SK-N-SH (cell line): ENCODE results near the gene GTF2A1L. TPM values are rescaled to one million over a fixed set of nuclear protein-coding genes. Genes with fewer than 3 reads are reported as not detected.

Experiments used
- CTCF ChIA-PET: fragments of 300-600, 350-600 bp; formaldehyde crosslinking; extraction: SDS; loops from one replicate; lab custom pipeline; 2021; lab: Yijun Ruan, JAX
- POLR2A ChIA-PET: fragments of 350-600 bp; sonication (Branson Sonifier 250); formaldehyde crosslinking; extraction: SDS; loops from one replicate; lab custom pipeline; 2020; ENCODE audit warnings: antibody characterized with exemption, inconsistent platforms; lab: Yijun Ruan, JAX
- DNase-seq: peaks from one replicate; pipeline ENCODE4 v3.0.0; 2012
- H2AFZ ChIP-seq: fragments of 200-600 bp; sonication (generic); 2 replicates; pipeline ENCODE4 v1.8.1; 2016; ENCODE audit warnings: antibody characterized with exemption, mild to moderate bottlenecking, low read depth
- H3F3A ChIP-seq: fragments of 200-600 bp; sonication (generic); replicated peaks from 2 replicates; pipeline ENCODE3; 2016; ENCODE audit warnings: antibody characterized with exemption, mild to moderate bottlenecking; ENCODE audit not compliant: insufficient read depth
- H3K27ac ChIP-seq, 2 experiments: fragments of 200-500 bp in 1 of 2; fragments of 200-600 bp in 1 of 2; sonication (Bioruptor generic) in 1 of 2; sonication (generic), shearing (Covaris generic) in 1 of 2; 2 replicates each; pipeline versions ENCODE4 v1.5.1 to v1.6.1; 2014 to 2016; ENCODE audit warnings: low read depth in 2 of 2, inconsistent platforms in 1 of 2, low read length in 1 of 2, mild to moderate bottlenecking in 1 of 2, mixed read lengths in 1 of 2
- H3K27me3 ChIP-seq: fragments of 200-600 bp; sonication (generic), shearing (Covaris generic); 2 replicates; pipeline ENCODE4 v1.6.1; 2016; ENCODE audit warnings: mixed run types; ENCODE audit not compliant: insufficient read depth
- H3K36me3 ChIP-seq, 2 experiments: fragments of 200-500 bp in 1 of 2; fragments of 200-600 bp in 1 of 2; sonication (Bioruptor generic) in 1 of 2; sonication (generic) in 1 of 2; replicated peaks in 1 of 2; 2 replicates each; pipeline versions ENCODE3 to v1.5.1; 2014 to 2016; ENCODE audit warnings: low read length in 1 of 2, mild to moderate bottlenecking in 1 of 2; ENCODE audit not compliant: insufficient read depth in 2 of 2, control insufficient read depth in 1 of 2
- H3K4me1 ChIP-seq, 2 experiments: fragments of 200-500 bp in 1 of 2; fragments of 200-600 bp in 1 of 2; sonication (Bioruptor generic) in 1 of 2; sonication (generic), shearing (Covaris generic) in 1 of 2; 2 replicates each; pipeline versions ENCODE4 v1.5.1 to v1.6.1; 2014 to 2016; ENCODE audit warnings: low read depth in 1 of 2, low read length in 1 of 2, mixed run types in 1 of 2; ENCODE audit not compliant: insufficient read depth in 2 of 2, control insufficient read depth in 1 of 2
- H3K4me2 ChIP-seq: fragments of 200-600 bp; sonication (generic), shearing (Covaris generic); 2 replicates; pipeline ENCODE4 v1.6.1; 2017; ENCODE audit warnings: mixed run types
- H3K4me3 ChIP-seq, 2 experiments: fragments of 200-500 bp in 1 of 2; fragments of 200-600 bp in 1 of 2; sonication (Bioruptor generic) in 1 of 2; sonication (generic), shearing (Covaris generic) in 1 of 2; 2 replicates each; pipeline versions ENCODE4 v1.5.1 to v1.8.1; 2014 to 2016; ENCODE audit warnings: low read depth in 2 of 2, inconsistent platforms in 1 of 2, low read length in 1 of 2, mild to moderate bottlenecking in 1 of 2, mixed read lengths in 1 of 2, moderate library complexity in 1 of 2
- H3K79me2 ChIP-seq: fragments of 200-600 bp; sonication (generic); 2 replicates; pipeline ENCODE4 v1.8.1; 2017; ENCODE audit warnings: mild to moderate bottlenecking; ENCODE audit not compliant: insufficient read depth
- H3K9ac ChIP-seq: fragments of 200-600 bp; sonication (generic); 2 replicates; pipeline ENCODE4 v1.6.1; 2017; ENCODE audit warnings: mixed run types
- H3K9me2 ChIP-seq: fragments of 200-600 bp; sonication (generic); 2 replicates; pipeline ENCODE4 v1.6.1; 2017; ENCODE audit warnings: mixed run types
- H3K9me3 ChIP-seq: fragments of 200-600 bp; sonication (generic); 2 replicates; pipeline ENCODE4 v1.6.1; 2017; ENCODE audit warnings: mixed run types, mild to moderate bottlenecking, moderate library complexity
- H4K20me1 ChIP-seq: fragments of 200-600 bp; sonication (generic); 2 replicates; pipeline ENCODE4 v1.6.1; 2017; ENCODE audit warnings: mild to moderate bottlenecking, mixed run types; ENCODE audit not compliant: insufficient read depth
- CTCF ChIP-seq: fragments of 200-600 bp; sonication (generic); IDR thresholded peaks from 2 replicates; pipeline ENCODE4 v1.6.1; 2017; ENCODE audit warnings: antibody characterized with exemption, mild to moderate bottlenecking, moderate library complexity
- ELF1 ChIP-seq: IDR thresholded peaks from 2 replicates; pipeline ENCODE4 v1.4.0; 2012
- FOXM1 ChIP-seq: IDR thresholded peaks from 2 replicates; pipeline ENCODE4 v1.4.0; 2012; ENCODE audit warnings: low read depth, mild to moderate bottlenecking
- GABPA ChIP-seq: IDR thresholded peaks from 2 replicates; pipeline ENCODE4 v1.4.0; 2012; ENCODE audit warnings: low read depth, mild to moderate bottlenecking
- RAD21 ChIP-seq: IDR thresholded peaks from 2 replicates; pipeline ENCODE4 v1.6.1; 2012; ENCODE audit warnings: mild to moderate bottlenecking, low read length
- RCOR1 ChIP-seq: fragments of 150-350 bp; IDR thresholded peaks from 2 replicates; pipeline ENCODE4 v1.6.1; 2017; ENCODE audit warnings: antibody characterized with exemption, low read length
- REST ChIP-seq: IDR thresholded peaks from 2 replicates; pipeline ENCODE4 v1.6.1; 2012; ENCODE audit warnings: mild to moderate bottlenecking, low read depth, low read length, moderate library complexity
- RFX5 ChIP-seq: IDR thresholded peaks from 2 replicates; pipeline ENCODE4 v1.6.1; 2012; ENCODE audit warnings: mild to moderate bottlenecking, improper control_type of control experiment, low read length
- SMC3 ChIP-seq: IDR thresholded peaks from 2 replicates; pipeline ENCODE4 v1.6.1; 2012; ENCODE audit warnings: low read depth, low read length, improper control_type of control experiment
- TAF1 ChIP-seq: IDR thresholded peaks from 2 replicates; pipeline ENCODE4 v1.6.1; 2012; ENCODE audit warnings: low read depth, mild to moderate bottlenecking, low read length, moderate library complexity, borderline replicate concordance
- TEAD4 ChIP-seq: IDR thresholded peaks from 2 replicates; pipeline ENCODE4 v1.4.0; 2012; ENCODE audit warnings: mild to moderate bottlenecking, borderline replicate concordance; ENCODE audit not compliant: insufficient read depth
- ZBTB33 ChIP-seq: IDR thresholded peaks from 2 replicates; pipeline ENCODE4 v1.4.0; 2012; ENCODE audit warnings: low read depth, borderline replicate concordance
- WGBS: methylation state at CpG from one replicate; pipeline ENCODE4 v1.1.6; 2017; ENCODE audit warnings: low lambda C conversion rate; 5-methylcytosine and 5-hydroxymethylcytosine counted together
- polyA plus RNA-seq, 3 experiments: library from polyadenylated mRNA; depleted of rRNA; stranded (reverse); fragments of >200 nt; gene quantifications; 2 replicates each; pipeline ENCODE4 v1.2.3, GENCODE V29; 2012

The GTF2A1L gene
- polyA plus RNA-seq, 1 of the 3 experiments (the other 2 are of a cell fraction): 0.36 TPM

GRCh38 chr2:48589170-48589767 is 28.4 kb upstream of the GTF2A1L start:
- Histone ChIP-seq H3K9me3 (no peaks in the 10 kb centered on the region), H3K27me3 (no peaks in the 10 kb centered on the region), H4K20me1 (no peaks in the 10 kb centered on the region), H3F3A (no peaks in the 10 kb centered on the region), H3K9ac (no peak overlapping the region), H2AFZ (no peak overlapping the region), H3K9me2 (no peaks in the 10 kb centered on the region), H3K27ac (no peak overlapping the region), H3K36me3 (no peaks in the 10 kb centered on the region), H3K4me1 (no peaks in the 10 kb centered on the region), H3K4me3 (no peak overlapping the region), H3K4me2 (no peak overlapping the region), H3K79me2 (no peaks in the 10 kb centered on the region)
- 10% methylated on average over 5 of the region's 5 CpGs for WGBS
- TF ChIP-seq ELF1 (no peak), CTCF (peak; percentile 93), SMC3 (peak; percentile 73), GABPA (no peak), TEAD4 (no peak), RFX5 (peak; percentile 49; the same call in 1 of the 2 replicates), REST (peak; percentile 45; the same call in 1 of the 2 replicates), FOXM1 (no peak), RAD21 (peak; percentile 89), TAF1 (no peak)
- CTCF ChIA-PET: interaction anchor here (0.6 to 2.9 kb wide), 17 partner anchors 9 to 853 kb away, joined by 3 to 16 read pairs (median 4); no protein-coding TSS in a partner anchor
- peak; percentile 58 for DNase-seq
- POLR2A ChIA-PET: no interaction called here

GRCh38 chr2:48590017-48590416 is 27.6 kb upstream of the GTF2A1L start:
- WGBS: 70% methylated on average over 1 of the region's 1 CpG
- no peak overlapping the region for H3K4me3 ChIP-seq
- H4K20me1 ChIP-seq: no peaks in the 10 kb centered on the region
- no peak for DNase-seq
- no peaks in the 10 kb centered on the region for H3K27me3 ChIP-seq
- H3K4me1 ChIP-seq: no peaks in the 10 kb centered on the region
- no peak overlapping the region for H3K4me2 ChIP-seq
- no peak overlapping the region for H2AFZ ChIP-seq
- H3K9me3 ChIP-seq: no peaks in the 10 kb centered on the region
- no peak overlapping the region for H3K27ac ChIP-seq
- no peaks in the 10 kb centered on the region for H3K36me3 ChIP-seq
- no peaks in the 10 kb centered on the region for H3K9me2 ChIP-seq
- CTCF ChIA-PET: interaction anchor here (0.7 to 1.6 kb wide), 5 partner anchors 9 to 119 kb away, joined by 3 to 6 read pairs (median 3); no protein-coding TSS in a partner anchor
- H3K79me2 ChIP-seq: no peaks in the 10 kb centered on the region
- POLR2A ChIA-PET: interaction anchor here (0.6 kb wide), 1 partner anchor 382 kb away, joined by 3 read pairs; no protein-coding TSS in a partner anchor
- no peak overlapping the region for H3K9ac ChIP-seq
- TF ChIP-seq ZBTB33 (no peak), RCOR1 (no peak)
- TF ChIP-seq, all 33 proteins: peak for 0
- no peaks in the 10 kb centered on the region for H3F3A ChIP-seq
